Measurements from ENCODE around the gene ZNF429.
"Not testable (repeated sequence)": the region's sequence is repeated elsewhere in the genome, so short reads cannot be mapped to it uniquely, and the experiment has no call there.

The ZNF429 gene

GRCh38 chr19:21593502-21593901 lies 88.1 kb downstream of the ZNF429 start:
- no peak for DNase-seq

GRCh38 chr19:21593934-21594820 lies 88.8 kb downstream of the ZNF429 start:
- no peak for DNase-seq

DNA sequence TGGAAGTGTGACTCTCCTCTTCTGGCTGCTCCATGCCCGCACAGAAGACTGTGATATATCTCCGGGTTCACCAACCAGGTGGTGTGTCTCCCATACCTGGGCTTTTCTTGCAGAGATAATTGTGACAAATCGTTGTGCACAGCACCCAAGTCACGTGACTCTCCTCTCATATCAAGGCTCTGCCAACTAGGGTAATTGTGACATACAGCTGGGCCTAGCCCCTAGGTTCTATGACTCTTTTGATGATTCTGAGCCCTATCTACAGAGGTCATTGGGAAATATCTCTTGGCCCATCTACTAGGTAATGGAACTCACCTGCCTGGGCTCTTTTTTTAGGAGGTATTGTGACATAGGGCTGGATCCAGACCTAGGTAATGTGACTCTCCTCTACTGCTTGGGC lies 89.8 kb downstream of the ZNF429 start:
- no peak for DNase-seq

DNA sequence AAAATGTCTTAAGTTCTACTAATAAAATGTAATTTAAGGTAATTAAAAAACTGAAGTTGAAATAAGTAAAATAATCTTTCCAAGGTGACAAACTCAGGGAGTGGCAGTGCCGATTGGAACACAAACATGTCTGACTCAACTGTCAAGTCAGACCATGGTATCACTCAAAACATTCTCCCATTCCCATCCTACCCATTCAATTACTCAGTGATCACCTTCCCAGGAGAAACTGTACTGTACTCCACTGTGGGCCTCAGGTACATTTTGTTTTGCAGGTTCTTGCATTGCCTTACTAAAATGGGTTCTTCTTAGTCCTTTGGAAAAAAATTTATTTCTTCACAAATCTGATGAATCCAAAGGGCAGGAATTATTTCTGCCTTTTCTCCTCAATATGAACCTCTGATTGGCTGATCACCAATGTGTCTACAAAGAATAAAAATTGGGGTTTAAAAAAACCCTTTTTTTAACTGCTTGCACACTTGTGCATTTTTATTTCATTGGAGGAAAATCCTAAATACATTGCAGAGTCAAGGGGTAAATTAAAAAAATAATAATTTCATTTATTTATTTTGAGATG lies 96.8 kb downstream of the ZNF429 start:
- no peak for DNase-seq

- DNase-seq, result not testable (repeated sequence)
Measured at GRCh38 chr19:21602659-21603430, 97.4 kb downstream of the ZNF429 start.

DNA sequence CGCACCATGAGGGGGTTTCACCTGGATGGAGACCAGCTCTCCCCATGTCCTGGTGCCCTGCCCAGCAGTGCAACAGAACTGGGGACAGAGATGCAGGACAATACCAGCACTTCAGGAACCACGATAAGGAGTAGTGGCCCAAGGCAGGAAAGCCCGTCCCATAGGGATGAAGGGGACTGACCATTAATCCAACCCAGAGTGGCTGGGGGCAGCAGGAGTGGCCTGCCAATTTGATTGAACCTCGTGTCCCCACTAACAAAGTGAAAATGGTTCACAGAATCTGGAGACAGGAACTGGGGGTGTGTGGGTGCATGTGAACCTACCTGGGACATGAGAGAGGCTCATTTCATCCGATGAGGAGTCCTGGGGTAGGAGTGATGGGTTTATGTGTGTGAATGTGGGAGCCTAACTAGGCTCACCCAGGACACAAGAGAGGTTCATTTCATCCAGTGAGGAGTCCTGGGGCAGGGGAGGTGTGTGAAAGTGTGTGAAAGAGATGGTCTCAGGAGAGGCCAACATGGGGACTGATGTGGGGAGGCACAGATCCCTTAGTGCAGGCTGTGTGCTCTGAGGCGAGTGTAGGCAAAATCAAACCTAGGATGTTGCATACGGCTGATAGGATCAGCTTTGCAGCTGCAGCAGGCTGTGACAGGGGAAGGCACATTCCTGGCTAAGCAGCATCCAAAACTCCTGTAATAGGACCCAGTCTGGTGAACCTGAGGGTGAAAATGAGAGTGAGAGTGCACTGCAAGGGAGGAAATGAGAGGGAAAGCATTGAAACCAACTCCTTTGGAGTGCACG lies 98.2 kb downstream of the ZNF429 start:
- DNase-seq, result no peak

DNA sequence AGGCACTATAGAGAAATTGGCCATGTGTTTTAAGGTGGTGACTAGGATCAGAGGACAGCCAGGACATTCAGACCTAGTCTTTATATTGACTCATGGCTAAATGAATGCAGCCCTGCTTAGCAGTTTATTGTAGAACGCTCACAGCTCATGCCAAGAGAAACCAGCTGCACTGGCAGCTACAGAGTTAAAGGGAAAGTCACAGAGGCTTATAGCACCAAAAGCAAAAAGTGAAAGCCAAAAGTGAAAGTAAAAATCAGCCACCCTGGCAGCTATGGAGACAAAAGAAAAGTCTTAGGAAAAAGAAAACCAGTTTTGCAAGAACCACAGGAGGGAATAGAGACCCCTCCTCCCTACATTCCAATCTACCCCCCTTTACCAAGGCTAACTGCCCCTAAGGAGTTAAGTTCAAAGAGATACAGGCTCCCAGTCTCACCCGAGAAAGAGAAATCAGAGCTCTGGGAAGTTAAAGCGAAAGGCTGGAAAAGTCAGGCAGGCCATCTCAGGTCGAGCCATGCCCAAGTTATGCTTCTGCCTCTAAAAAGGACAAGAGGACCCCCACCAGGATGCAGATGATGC lies 99.0 kb downstream of the ZNF429 start:
- no peak for DNase-seq
